Keratinocyte (primary cell): ENCODE results near the gene GPNMB.

ENCODE experiments used
- CTCF ChIP-seq, 3 experiments: IDR thresholded peaks in 1 of 3; conservative IDR thresholded peaks in 1 of 3; optimal IDR thresholded peaks in 1 of 3; 2 replicates in 2 of 3; 3 replicates in 1 of 3; pipeline versions ENCODE3 to v1.5.1; 2011; ENCODE audit warnings: low read length in 3 of 3, mild to moderate bottlenecking in 3 of 3, moderate library complexity in 2 of 3, control low read depth in 1 of 3, inconsistent platforms in 1 of 3; ENCODE audit not compliant: insufficient read depth in 2 of 3; ENCODE audit errors: extremely low read depth in 1 of 3
- EZH2 ChIP-seq: IDR thresholded peaks from one replicate; pipeline ENCODE4 v1.6.1; 2012; ENCODE audit warnings: inconsistent platforms, mild to moderate bottlenecking, low read length, moderate library complexity

GRCh38 chr7:23276947-23277346 lies 30.4 kb downstream of the GPNMB start:
- no peak for TF ChIP-seq CTCF (optimal IDR thresholded peaks at IDR 0.05 in 1 of 3, IDR thresholded peaks at IDR 0.05 in 1 of 3, conservative IDR thresholded peaks at IDR 0.05 in 1 of 3; ENCODE audit: extremely low read depth in 1 of 3, insufficient read depth in 2 of 3, low read length in 3 of 3)
- TF ChIP-seq EZH2: no peak
